BLaER1 treated with 17β-estradiol and CSF1 and Interleukin-3, amounts not matched to agents 10 nM and 100 nM (cell line): Measurements from ENCODE around the gene MAGEA10.
"Not testable (repeated sequence)": the region's sequence is repeated elsewhere in the genome, so short reads cannot be mapped to it uniquely, and the experiment has no call there.

ENCODE experiments used
- H3K27ac ChIP-seq, 11 experiments: shearing (Covaris generic); formaldehyde crosslinking; 2 replicates each; pipeline ENCODE4 v1.8.1; 2022
- H3K27me3 ChIP-seq, 11 experiments: shearing (Covaris generic); formaldehyde crosslinking; 2 replicates each; pipeline ENCODE4 v1.8.1; 2022
- H3K36me3 ChIP-seq, 11 experiments: shearing (Covaris generic); formaldehyde crosslinking; 2 replicates each; pipeline ENCODE4 v1.8.1; 2022
- H3K4me1 ChIP-seq, 10 experiments: shearing (Covaris generic); formaldehyde crosslinking; 2 replicates each; pipeline ENCODE4 v1.8.1; 2022
- H3K4me2 ChIP-seq, 11 experiments: shearing (Covaris generic); formaldehyde crosslinking; 2 replicates each; pipeline ENCODE4 v1.8.1; 2022
- H3K4me3 ChIP-seq, 10 experiments: shearing (Covaris generic); formaldehyde crosslinking; 2 replicates each; pipeline ENCODE4 v1.8.1; 2022
- H3K9ac ChIP-seq, 11 experiments: shearing (Covaris generic); formaldehyde crosslinking; 2 replicates each; pipeline ENCODE4 v1.8.1; 2022
- H3K9me3 ChIP-seq, 11 experiments: shearing (Covaris generic); formaldehyde crosslinking; replicated peaks in 1 of 11; 2 replicates each; pipeline ENCODE4 v1.8.1; 2022
- H4K20me1 ChIP-seq, 11 experiments: shearing (Covaris generic); formaldehyde crosslinking; 2 replicates each; pipeline ENCODE4 v1.8.1; 2022
- Cebpa-rat ChIP-seq, 11 experiments: shearing (Covaris generic); IDR thresholded peaks; 2 replicates each; pipeline ENCODE4 v1.8.1; 2022

Gene MAGEA10

DNA sequence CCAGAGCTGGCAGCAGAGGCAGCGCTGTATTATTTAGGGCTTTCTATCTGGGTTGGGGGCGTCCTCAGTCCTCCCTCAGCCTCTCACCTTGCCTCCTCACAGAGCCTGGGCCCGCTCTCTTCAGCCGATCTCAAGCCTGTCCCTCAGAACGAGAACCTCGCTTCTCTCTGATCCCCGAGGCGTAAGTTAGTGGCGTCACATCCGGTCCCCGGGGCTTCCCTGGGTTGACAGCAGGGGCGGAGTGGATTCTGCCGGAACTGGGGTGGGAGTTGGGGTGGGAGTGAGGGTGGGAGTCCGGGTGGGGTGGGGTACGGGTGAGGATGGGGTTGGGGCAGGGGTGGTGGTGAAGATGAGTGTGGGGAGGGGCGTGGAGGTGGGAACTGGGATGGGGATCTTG is at the start of gene MAGEA10:
TSS of gene MAGEA10 (minus strand) at position 190 of the 397 bp plus-strand sequence. CDS start 2,957 bp downstream, outside the sequence.
- TF ChIP-seq Cebpa-rat (IDR thresholded peaks at IDR 0.05) = no peak
- Histone ChIP-seq H3K9me3 (no peaks in the 10 kb centered on the region), H3K27ac (no peak within 1 kb of the TSS), H3K27me3 (peaks cover 76 to 93% (median 89%) of the 10 kb centered on the region in 11 experiments), H3K36me3 (no peaks in the 10 kb centered on the region), H3K4me3 (no peak within 1 kb of the TSS), H4K20me1 (peaks cover 0 to 8% (median 0%) of the 10 kb centered on the region in 11 experiments; a peak in 2 of 22 replicates), H3K4me2 (no peak within 1 kb of the TSS), H3K4me1 (peaks cover 0 to 9% (median 0%) of the 10 kb centered on the region in 10 experiments; a peak in 1 of 20 replicates), H3K9ac (no peak within 1 kb of the TSS)

DNA sequence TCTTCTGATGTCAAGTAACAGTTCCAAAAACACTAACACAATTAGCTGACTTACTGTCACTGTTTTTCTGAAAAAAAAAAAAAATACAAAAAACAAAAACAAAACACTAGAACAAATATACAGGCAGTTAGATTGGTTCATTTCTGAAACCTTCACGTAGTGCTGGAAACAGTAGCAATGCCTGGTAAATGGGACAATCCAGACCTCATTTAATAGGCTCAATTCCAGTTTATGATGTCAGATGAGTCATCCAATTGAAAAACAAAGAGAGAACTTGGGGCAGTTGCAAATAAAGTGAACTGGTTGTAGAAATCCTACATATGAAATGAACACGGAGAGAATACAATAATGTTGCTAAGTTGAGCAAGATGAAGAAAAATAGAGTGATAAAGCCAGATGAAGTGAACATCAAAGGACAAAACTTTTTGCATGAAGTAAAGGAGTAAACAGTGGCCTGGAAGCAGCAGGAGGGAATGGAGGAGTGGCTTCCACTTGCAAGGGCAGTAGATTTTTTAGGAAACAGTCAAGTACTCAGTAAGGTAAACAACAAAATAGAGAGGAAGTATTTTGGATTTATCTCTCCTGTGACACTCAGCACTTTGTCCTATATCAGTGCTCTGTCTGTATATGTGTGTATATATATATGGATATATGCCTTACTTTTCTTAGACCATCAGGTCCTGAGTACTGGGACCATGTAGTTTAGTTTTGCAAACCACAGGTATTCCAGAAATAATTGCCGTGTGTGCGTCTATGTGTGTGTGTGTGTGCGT is 39.3 kb upstream of the MAGEA10 start:
- no peak overlapping the region for H3K9ac ChIP-seq
- peaks cover 0 to 5% (median 0%) of the 10 kb centered on the region in 11 experiments; a peak in 2 of 22 replicates for H3K9me3 ChIP-seq
- H3K27ac ChIP-seq = no peak overlapping the region
- H3K4me2 ChIP-seq = no peak overlapping the region
- no peak for TF ChIP-seq Cebpa-rat (IDR thresholded peaks at IDR 0.05)
- peaks cover 21 to 52% (median 43%) of the 10 kb centered on the region in 11 experiments for H3K27me3 ChIP-seq
- H3K4me3 ChIP-seq = no peak overlapping the region
- H4K20me1 ChIP-seq = no peaks in the 10 kb centered on the region
- H3K36me3 ChIP-seq = no peaks in the 10 kb centered on the region
- H3K4me1 ChIP-seq = peaks cover 0 to 8% (median 0%) of the 10 kb centered on the region in 10 experiments; a peak in 2 of 20 replicates

DNA sequence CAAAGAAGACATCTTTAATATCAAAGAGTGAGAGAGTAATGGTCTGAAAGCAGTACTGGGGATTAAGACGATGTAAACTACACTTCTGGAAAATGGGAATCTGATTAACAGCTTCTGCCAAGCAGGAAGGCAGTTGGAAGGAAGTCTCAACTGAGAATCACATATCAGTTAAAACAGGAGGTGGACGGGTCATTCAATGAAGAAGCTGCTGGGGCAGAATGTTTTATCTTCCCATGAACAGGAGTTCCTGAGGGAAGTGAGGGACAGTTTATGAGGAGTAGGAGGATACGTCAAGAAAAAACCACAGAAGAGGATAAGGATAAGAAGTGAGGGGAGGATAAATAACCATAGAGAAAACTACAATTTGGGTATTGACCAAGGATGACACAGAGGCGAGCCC is 38.7 kb upstream of the MAGEA10 start:
- Histone ChIP-seq H3K9me3 (peaks cover 0 to 8% (median 0%) of the 10 kb centered on the region in 11 experiments; a peak in 2 of 22 replicates), H3K4me2 (no peak overlapping the region), H3K4me3 (no peak overlapping the region), H3K36me3 (no peaks in the 10 kb centered on the region), H4K20me1 (no peaks in the 10 kb centered on the region), H3K4me1 (peaks cover 0 to 8% (median 0%) of the 10 kb centered on the region in 10 experiments; a peak in 2 of 20 replicates), H3K27me3 (peaks cover 24 to 59% (median 49%) of the 10 kb centered on the region in 11 experiments), H3K9ac (no peak overlapping the region), H3K27ac (no peak overlapping the region)
- TF ChIP-seq Cebpa-rat (IDR thresholded peaks at IDR 0.05) = no peak

DNA sequence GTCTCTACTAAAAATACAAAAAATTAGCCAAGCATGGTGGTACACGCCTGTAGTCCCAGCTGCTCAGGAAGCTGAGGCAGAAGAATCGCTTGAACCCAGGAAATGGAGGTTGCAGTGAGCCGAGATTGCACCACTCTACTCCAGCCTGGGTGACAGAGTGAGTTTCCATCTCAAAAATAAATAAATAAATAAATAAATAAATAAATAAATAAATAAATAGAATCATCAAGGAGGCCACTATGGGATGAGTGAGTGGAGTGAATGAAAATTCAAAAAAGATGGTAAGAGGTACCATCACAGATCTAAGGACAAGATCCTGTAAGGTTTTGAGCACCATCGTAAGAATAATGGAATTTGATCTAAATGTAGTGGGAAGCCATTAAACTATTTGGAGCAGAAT is 37.5 kb upstream of the MAGEA10 start:
- not testable (repeated sequence) for H4K20me1 ChIP-seq, H3K4me1 ChIP-seq, H3K36me3 ChIP-seq, H3K9ac ChIP-seq, H3K4me3 ChIP-seq
- Histone ChIP-seq H3K27ac (peak overlapping the region in 1 of 11 experiments; percentile 18; a peak in 2 of 22 replicates), H3K4me2 (peak overlapping the region in 3 of 11 experiments; percentile 15 to 20 (median 16); a peak in 3 of 22 replicates), H3K27me3 (peaks cover 36 to 70% (median 61%) of the 10 kb centered on the region in 11 experiments), H3K9me3 (peaks cover 0 to 12% (median 0%) of the 10 kb centered on the region in 11 experiments; a peak in 2 of 22 replicates)

DNA sequence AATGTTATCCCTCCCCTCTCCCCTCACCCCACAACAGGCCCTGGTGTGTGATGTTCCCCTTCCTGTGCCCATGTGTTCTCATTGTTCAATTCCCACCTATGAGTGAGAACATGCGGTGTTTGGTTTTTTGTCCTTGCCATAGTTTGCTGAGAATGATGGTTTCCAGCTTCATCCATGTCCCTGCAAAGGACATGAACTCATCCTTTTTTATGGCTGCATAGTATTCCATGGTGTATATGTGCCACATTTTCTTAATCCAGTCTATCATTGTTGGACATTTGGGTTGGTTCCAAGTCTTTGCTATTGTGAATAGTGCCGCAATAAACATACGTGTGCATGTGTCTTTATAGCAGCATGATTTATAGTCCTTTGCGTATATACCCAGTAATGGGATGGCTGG is 35.5 kb upstream of the MAGEA10 start:
- not testable (repeated sequence) for H3K4me2 ChIP-seq, H3K9ac ChIP-seq, H3K36me3 ChIP-seq, H4K20me1 ChIP-seq, H3K4me3 ChIP-seq, H3K27ac ChIP-seq
- H3K27me3 ChIP-seq = peaks cover 48 to 79% (median 72%) of the 10 kb centered on the region in 11 experiments
- H3K9me3 ChIP-seq = peaks cover 0 to 12% (median 0%) of the 10 kb centered on the region in 11 experiments; a peak in 2 of 22 replicates
- H3K4me1 ChIP-seq = peaks cover 0 to 10% (median 6%) of the 10 kb centered on the region in 10 experiments; a peak in 9 of 20 replicates

DNA sequence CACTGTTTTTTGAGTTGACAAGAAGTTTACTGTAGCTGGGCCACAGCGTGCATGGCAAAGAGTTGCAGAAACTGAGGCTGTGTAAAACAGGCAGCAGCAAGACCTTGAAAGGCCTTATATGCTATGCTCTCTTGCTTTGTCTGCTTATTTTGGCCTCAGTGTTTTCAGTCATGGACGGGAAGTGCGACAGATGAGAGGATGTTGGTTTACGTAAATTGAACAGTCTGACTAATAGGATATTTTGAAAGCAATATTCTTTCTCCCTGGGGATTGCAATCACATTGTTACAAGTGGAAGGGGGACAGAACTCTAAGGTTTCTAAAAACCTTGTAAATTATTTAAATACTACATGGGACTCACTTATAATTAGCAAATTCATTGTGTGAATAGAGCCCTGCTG is 32.2 kb upstream of the MAGEA10 start:
- Histone ChIP-seq H3K27me3 (peaks cover 50 to 82% (median 78%) of the 10 kb centered on the region in 11 experiments), H3K9me3 (peaks cover 0 to 12% (median 0%) of the 10 kb centered on the region in 11 experiments; a peak in 2 of 22 replicates), H3K4me2 (peak overlapping the region in 5 of 11 experiments; percentile 4 to 35 (median 8); a peak in 3 of 22 replicates), H3K27ac (peak overlapping the region in 1 of 11 experiments; percentile 28; a peak in 1 of 22 replicates), H3K4me1 (peaks cover 0 to 10% (median 5%) of the 10 kb centered on the region in 10 experiments; a peak in 9 of 20 replicates), H3K36me3 (no peaks in the 10 kb centered on the region), H3K9ac (no peak overlapping the region), H3K4me3 (no peak overlapping the region), H4K20me1 (no peaks in the 10 kb centered on the region)
- no peak for TF ChIP-seq Cebpa-rat (IDR thresholded peaks at IDR 0.05)

DNA sequence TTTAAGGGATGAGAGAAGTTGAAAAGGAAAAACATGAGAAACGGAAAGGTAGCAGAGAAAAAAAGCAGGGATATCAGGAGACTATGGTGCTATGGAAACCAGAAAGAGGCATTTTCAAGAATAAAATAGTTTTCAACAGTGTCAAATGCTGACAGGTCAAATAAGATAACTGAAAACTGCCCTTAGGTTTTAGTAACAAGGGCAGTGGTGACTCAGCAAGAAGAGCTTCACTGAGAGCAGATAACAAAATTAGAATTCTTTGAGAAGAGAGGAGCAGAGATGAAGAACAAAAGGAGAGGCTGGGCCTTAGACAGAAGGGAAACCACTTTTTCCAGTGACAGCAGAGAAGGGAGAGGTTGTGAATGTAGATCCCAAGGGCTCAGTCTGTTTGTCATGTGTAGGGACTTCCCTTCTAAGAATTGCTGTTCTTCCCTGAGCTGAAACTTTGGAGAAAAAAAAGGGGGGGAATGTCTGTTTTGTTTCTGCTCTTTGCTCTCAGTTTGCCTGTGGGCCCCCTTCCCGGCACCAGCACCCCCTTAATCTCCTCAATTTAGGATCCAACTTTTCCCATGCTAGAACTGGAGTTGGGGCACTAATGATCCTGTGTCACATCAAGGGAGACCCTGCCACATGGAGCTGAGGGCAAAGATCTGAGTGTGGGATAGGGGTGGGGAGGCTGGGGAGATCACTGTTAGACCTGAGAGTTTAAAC is 26.8 kb upstream of the MAGEA10 start:
- H3K9me3 ChIP-seq = peaks cover 0 to 13% (median 0%) of the 10 kb centered on the region in 11 experiments; a peak in 3 of 22 replicates
- no peak for TF ChIP-seq Cebpa-rat (IDR thresholded peaks at IDR 0.05)
- no peaks in the 10 kb centered on the region for H3K36me3 ChIP-seq
- H4K20me1 ChIP-seq = no peaks in the 10 kb centered on the region
- H3K27me3 ChIP-seq = peaks cover 76 to 99% (median 97%) of the 10 kb centered on the region in 11 experiments
- no peak overlapping the region for H3K4me3 ChIP-seq
- H3K4me2 ChIP-seq = no peak overlapping the region
- H3K9ac ChIP-seq = no peak overlapping the region
- peaks cover 0 to 4% (median 0%) of the 10 kb centered on the region in 10 experiments; a peak in 6 of 20 replicates for H3K4me1 ChIP-seq
- no peak overlapping the region for H3K27ac ChIP-seq

DNA sequence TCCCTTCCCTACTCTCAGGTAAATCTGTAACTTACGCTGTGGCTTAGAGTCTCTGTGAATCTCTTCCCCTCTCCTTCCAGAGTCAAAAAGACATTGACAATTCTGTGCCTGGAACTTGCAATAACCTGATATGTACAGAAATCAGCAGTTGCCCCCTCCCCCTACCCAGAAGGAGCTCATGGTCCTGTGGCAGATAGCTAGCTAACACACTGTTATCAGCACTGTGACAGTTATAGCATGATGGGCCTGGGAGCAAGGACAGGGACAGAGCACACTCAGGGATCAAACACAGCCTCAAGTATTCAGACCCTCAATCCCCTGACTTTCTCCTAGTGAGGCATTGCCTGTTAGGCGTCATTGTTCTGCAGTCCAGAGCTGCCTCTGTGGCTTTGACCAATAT is 18.7 kb upstream of the MAGEA10 start:
- Histone ChIP-seq H3K9ac (no peak overlapping the region), H3K9me3 (peaks cover 0 to 17% (median 0%) of the 10 kb centered on the region in 11 experiments; a peak in 5 of 22 replicates), H4K20me1 (no peaks in the 10 kb centered on the region), H3K4me2 (no peak overlapping the region), H3K27me3 (peaks cover 91 to 99% (median 98%) of the 10 kb centered on the region in 11 experiments), H3K27ac (no peak overlapping the region), H3K4me1 (no peaks in the 10 kb centered on the region), H3K36me3 (no peaks in the 10 kb centered on the region), H3K4me3 (no peak overlapping the region)
- TF ChIP-seq Cebpa-rat (IDR thresholded peaks at IDR 0.05) = no peak

DNA sequence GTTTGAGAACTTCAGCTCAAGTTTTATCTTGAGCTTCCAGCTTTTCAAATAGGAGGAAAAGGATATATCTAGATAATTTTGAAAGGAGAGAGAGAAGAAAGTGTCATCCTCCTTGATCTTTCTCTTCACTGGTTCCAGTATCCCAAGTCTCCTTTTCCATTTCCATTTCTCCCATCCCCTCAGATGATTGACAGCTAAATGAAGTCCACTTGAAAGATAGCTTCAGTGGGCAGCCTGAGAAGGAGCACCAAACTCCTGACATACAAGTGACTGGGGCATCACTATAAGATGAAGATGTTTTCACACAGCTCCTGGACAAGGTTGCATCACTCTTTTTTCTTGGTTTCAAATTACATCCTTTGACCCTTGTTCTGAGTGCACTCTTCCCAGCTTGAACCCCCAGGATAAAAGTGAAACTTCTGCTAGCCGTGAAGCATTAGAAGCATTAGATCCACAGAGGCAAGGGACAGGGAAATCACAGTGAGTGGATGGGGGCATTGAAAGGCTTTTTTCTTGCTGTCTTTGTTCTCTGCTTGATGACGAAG is 17.5 kb upstream of the MAGEA10 start:
- Histone ChIP-seq H4K20me1 (no peaks in the 10 kb centered on the region), H3K9ac (no peak overlapping the region), H3K4me2 (no peak overlapping the region), H3K9me3 (peaks cover 0 to 5% (median 0%) of the 10 kb centered on the region in 11 experiments; a peak in 4 of 22 replicates), H3K4me1 (no peaks in the 10 kb centered on the region), H3K27me3 (peaks cover 85 to 99% (median 96%) of the 10 kb centered on the region in 11 experiments), H3K27ac (no peak overlapping the region), H3K4me3 (no peak overlapping the region), H3K36me3 (no peaks in the 10 kb centered on the region)
- TF ChIP-seq Cebpa-rat (IDR thresholded peaks at IDR 0.05) = no peak
